T-helper 1 cell (primary cell): ENCODE results near the gene CTPS1.

Experiments
- DNase-seq, 5 donors: peaks; one replicate each; pipeline ENCODE4 v3.0.0-alpha.2; 2012 to 2020

Gene CTPS1

DNA sequence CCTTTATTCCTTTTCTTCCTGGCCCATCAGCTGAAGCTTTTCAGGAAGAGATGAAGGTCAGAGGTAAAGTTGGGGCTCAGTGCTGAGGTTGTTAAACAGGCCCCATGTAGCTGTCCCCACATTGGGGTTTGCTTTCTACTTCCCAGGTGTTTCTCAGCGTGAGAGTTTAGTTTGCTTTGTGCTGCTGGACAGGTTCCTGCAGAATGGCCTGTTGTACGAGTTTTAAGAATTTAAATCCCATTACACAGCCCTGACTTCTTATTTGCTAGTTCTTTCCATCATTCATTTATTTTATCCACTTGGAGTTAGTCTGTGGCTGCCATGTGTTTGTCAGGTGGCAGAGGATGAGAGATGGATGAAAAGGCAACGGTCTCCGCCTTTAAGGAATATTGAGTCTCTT, 19.2 kb downstream of the CTPS1 start:
- DNase-seq, result no peak

DNA sequence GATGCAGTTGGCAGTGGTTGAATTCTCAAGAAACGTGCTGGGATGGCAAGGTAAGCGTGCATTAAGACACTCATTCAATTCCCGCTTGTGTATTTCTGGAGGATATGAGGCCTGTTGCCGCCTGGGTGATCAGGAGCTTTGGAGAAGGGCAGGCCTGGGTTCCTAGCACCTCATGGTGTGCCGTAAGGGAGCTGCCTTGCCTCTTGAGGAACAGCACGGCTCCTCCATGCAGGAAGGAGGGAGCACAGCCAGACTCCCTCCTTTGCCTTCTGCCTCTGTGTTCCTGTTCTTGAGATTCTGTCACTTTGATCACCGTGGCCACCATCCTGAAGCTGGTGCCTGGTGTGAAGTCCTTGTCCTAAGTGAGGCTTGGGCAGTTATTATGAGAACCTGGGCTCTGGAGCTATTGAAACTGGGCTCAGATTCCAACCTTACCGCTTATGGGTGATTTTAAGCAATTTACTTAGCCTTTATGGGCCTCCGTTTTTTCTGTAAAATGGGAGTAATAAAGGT, 23.7 kb downstream of the CTPS1 start:
- no peak for DNase-seq

DNA sequence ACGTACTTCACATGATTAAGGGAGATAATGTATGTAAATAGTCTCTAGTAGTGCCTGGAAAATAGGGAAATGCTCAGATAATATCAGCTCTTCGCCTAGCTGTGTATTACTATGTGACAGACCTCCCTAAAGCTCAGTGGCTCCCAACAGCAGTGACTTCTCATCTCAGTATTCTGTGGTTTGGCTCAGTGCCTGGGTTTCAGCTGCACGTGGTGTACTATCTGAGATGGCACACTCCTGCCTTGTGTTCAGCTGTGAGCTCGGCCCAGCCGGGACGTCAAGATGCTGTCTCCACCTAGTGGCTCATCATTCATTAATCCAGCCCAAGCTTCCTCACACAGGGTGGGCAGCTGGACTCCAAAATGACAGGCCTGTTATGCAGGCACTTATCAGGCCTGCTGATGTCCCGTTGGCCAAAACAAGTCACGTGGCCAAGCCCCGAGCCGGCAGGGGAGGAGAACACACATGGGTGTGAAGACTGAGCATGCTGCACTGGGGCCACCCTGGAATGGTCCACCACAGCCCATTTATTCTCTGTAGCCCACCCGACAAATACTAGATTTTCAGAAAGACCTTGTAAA, 24.2 kb downstream of the CTPS1 start:
- DNase-seq, result peak; percentile 49 to 86 (median 72)

DNA sequence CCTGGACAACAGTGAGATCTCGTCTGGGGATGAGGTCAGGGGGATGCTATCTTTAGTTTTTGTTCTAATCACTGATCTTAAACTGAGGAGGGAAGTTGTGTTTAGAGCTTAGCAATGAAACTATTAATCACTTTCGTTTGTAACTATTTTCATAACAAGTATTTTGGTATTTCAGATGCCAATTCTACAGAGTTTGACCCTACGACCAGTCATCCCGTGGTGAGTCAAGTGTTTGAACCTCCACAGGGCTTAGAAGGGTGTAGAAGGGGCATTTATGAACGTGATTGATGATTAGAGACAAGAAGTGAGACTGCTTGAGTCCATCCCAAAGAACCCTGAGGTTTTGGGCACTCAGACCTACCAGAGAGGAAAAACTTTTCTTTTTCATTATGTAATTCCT, 26.4 kb downstream of the CTPS1 start:
- DNase-seq, result no peak

DNA sequence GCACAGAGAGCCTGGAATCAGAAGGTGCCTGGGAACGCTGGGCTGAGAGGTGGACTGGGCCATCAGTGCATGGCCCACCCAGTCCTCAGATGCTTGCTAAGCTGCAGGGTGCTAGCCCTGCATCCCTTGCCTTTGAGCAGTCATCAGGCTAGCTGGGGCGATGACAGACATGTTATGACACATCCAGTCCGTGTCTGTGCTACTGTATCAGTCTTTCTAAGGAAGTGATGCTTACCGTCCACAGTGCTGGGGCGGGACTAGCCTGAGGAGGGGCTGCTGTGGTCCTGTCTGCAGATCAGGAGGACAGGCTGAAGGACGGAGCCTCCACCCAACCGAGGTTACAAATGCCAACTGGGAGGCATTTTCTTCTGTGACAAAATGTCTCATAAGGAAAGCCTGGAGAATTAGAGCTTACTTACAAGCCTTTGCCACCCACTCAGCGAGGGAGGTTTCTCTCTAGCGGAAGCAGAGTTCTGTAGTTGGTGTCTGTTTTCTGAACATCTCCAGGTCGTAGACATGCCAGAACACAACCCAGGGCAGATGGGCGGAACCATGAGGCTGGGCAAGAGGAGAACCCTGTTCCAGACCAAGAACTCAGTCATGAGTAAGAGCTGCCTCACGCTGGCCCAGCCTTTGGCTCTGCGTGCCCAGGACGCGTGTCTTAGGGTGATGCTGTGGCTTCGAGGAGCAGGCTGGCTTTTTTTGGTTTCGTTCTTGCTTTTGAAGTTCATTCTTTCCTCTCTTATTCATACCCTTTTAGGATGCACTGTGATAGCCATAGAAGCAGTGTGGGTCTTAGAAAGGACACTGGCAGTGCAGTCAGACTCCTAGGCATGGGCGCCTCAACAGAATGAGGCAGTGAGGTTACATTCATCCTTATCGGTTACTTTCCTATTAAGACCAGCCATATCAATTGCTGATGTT, 27.7 kb downstream of the CTPS1 start:
- DNase-seq, result no peak

DNA sequence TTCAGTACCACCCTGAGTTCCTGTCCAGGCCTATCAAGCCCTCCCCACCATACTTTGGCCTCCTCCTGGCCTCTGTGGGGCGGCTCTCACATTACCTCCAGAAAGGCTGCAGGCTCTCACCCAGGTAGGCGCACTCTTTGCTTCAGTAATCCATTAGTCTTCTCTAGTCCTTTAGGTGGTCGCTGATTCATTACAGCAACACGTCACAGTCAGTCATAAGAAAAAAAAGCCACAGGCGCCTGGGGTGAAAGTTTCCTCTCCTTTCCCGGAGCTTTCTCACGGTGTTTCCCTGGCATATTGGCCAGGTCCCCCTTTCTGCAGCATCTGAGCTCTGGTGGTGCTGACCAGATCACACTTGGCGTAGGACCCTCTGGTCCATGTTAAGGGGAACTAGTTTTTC, 30.0 kb downstream of the CTPS1 start:
- DNase-seq, result no peak

DNA sequence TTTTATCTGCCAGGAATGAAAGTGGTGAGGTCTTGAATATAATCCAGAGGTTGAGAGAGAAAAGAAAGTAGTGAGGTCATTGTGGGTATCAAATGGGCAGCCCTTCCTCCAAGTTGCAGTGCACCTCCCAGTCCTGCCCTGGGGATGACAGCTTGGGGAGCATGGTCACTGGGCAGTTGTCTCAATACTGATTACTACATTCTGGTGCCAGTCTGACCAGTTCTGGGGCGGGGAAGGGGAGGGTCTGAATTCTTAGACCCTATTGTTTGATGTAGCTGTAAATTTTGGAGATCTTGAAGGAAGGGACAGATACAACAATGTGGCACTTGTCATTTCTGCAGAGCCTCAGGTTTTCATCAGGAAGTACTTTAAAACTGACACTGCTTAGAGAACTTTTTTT, 30.8 kb downstream of the CTPS1 start:
- DNase-seq, result no peak

DNA sequence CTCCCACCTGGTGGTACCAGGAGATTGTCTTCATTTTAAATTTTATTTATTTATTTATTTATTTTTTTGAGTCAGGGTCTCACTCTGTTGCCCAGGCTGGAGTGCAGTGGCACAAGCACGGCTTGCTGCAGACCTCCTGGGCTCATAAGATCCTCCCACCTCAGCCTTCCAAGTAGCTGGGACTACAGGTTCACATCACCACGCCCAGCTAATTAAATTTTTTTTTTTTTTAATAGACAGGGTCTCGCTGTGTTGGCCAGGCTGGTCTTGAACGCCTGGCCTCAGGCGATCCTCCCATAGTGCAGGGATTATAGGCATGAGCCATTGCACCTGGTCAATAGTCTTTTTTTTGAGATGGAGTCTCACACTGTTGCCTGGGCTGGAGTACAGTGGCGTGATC, 33.5 kb downstream of the CTPS1 start:
- DNase-seq, result no peak

DNA sequence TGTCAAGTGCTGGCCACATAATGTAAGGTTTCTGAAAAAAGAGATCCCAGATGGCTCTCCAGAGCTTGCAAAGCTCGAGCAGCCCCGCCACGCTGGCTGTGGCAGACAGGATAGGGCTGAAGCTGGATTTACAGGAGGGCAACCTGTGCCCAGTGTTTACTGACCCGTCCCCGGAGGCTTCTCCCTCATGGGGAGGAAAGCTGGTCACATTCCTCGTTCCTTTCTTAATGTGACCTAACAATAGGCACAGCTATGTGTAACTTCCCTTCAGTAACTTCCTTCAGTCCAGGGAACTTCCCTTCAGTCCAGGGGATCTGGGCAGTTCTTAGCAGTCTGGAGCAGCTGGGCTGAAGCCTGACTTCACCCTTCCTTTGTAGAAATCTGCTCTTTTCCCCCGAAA, 34.3 kb downstream of the CTPS1 start:
- no peak for DNase-seq

DNA sequence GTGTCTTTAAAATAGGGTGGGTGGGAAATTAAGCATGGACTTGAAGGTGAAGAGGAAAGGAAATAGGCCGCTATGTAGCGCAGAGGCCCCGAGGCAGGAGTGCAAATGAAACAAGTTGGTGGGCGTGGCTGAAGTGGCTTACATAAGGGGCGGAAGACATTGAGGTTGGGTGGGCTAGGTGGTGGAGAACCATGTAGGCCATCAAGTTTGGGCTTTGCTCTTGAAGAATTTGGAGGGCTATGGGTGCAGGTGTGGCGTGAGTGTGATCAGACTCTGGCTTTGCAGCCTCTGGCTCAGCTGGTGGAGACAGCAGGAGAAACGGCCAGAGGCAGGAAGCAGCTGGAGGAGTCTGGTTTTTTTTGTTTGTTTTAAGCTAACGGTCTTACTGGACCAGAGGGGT, 35.4 kb downstream of the CTPS1 start:
- no peak for DNase-seq

DNA sequence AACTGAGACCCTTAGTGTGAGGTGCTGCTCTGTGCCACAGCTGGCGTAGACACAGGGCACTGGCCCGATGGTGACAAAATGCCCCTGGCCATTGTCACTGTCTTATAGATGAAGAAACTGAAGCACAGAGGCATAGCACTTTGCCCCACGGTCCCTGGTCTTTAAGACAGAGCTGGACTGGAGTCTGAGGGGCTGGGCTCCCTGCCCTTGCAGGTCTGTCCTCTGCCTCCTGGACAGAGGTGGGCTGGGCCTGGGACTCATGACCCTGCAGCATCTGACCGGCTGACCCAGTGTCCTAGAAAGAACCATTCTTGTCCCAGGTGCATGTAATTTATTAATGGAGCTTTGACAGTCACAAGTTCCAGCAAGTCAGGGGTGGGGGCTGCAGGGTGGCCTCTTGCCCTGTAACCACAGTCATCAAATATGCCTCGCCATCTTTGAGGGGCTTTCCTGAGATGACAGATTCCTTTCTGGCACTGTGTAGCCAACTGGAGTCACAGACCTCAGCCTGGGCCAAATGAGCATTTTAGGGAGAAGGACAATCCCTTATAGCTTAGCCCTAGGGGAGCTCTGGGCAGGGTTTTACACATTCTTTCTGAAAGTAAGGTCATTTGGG, 35.9 kb downstream of the CTPS1 start:
- DNase-seq, result no peak

DNA sequence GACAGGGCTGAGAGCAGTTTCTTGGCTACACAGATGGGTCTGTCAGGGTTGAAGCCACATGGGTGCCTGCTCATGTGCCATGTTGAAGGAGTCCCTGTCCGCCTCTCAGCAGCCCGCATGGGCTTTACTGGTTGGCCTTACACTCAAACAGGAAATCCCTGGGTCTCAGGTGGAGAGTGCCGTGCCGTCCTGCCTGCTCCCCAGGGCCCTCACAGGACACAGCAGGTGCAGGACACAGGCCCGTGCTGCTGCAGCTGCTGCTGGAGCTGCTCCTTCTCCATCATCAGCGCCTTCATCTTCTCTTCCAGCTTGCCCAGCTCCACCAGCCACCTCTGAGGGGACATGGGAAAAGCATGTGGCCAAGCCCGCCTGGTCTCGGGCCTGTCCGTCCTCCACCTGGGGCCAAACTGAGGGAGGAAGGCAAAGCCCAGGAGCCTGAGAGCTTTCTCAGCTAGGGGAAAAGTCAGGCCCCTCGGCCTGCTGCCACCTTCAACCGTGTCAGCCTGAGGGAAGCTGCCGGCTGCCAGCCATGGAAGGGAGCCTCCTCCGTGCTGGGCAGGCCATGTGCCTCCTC, 36.5 kb downstream of the CTPS1 start:
- no peak for DNase-seq

DNA sequence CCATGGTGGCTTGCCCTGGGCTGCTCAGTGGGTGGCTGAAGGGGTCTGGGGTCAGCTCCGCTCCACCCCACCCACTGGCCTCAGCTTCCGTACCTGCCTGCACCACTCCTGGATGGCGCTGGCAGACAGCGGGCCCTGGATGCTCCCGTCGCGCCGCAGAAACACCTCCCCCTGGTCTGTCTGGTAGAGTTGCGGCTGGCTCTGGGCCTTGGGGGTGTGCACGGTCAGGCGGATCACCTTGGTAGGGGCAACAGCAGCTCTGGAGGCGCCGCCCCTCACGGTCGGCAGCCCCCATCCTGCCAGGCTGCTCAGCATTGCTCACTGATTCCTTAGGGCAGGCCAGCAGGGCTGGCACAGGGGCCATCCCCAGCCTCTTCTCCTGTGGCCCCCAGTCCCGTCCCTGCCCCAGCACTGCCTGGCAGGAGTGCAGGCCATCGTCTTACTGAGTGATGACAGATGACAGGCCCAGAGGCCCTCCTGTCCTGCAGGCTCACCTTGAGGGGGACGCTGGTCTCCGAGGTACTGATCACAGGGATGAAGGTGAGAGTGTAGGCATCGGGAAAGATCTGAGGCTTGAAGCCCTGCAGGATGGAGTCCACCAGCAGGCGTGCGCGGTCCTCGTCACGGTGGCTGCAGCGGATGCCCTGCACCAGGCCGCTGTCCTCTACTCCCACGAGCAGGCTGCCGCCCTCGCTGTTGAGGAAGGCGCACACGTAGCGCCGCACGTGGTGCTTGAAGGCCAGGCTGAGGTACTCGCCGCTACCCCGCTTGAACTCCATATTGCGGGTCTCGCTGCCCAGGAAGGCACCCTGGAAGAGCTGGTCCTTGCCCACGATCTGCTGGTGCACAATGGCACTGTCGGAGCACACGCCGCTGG, 37.9 kb downstream of the CTPS1 start:
- DNase-seq, result no peak

DNA sequence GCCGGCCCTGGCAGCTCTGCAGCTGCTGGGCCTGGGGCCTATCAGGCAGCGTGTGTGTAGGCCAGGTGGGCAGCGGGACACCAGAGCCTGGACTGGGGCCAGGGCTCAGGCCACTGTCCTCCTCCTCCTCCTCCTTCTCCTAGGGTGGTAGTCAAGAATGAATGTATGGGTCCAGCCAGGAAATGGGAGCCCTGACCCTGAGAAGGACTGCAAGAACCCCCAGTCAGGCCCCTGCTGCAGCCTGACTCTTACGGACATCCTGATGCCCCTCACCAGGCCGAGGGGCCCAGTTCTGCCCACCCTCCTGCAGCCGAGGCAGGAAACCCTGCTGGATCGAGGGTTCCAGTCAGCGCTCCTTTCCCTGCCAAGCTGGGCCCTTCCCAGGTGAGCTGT, 38.5 kb downstream of the CTPS1 start:
- DNase-seq, result no peak

DNA sequence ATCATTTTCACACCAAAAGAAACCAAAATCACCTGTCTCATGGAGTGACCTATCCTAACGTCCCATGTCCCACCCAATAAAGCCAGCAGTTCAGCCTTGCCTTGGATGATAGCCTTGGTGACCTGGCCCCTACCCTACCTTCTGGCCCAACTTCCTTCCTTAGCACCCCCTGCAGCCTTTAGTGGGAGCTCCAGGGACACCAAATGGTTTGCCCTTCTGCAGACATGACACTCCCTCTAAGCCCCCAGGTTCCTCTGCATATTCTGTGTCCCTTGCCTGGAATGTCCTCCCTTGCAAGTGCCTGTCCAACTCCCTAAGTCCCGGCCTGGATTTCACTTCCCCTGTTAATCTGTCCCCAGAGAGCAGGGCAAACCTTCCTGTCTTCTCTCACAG, 39.9 kb downstream of the CTPS1 start:
- no peak for DNase-seq

DNA sequence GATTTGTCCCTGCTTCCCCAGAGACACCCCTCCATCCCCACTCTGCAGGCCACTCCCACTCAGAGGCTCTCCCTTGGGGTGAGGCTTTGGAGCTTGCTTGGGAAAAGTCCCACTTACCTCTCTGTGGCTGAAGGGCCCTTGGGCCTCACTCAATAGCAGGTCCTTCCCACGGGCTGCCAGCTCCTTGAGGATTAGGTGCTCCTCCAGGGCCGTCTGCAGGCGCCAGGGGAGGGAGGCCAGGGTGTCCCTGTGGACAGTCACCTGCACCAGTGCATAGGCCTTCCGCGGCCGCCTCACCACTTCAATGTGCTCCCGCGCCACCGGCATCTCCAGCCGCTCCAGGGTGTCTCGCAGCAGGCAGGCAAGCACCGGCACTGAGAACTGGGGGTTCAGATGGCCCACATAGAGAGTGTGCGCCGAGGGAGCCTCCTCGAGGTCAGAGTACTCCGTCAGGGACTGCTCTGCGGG, 40.6 kb downstream of the CTPS1 start:
- no peak for DNase-seq

DNA sequence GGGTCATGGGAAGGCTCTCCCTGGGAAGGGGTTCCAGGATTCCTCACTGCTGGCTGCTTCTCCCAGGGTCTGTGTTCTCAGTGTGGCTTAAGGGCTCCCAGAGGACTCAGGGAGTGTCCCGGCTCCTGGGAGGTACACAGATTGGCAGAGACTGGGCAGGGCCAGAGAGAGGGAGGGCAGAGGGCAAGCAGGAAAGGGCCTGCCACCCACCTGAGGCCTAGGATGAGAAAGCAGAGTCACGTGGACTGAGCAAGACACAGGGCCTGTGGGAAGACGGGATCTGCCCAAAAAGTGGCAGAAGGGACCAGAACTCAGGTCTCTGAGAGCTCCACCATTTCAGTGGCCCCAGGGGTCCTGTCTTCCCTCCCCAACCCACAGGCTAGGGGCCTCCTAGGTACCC, 41.2 kb downstream of the CTPS1 start:
- DNase-seq, result no peak

DNA sequence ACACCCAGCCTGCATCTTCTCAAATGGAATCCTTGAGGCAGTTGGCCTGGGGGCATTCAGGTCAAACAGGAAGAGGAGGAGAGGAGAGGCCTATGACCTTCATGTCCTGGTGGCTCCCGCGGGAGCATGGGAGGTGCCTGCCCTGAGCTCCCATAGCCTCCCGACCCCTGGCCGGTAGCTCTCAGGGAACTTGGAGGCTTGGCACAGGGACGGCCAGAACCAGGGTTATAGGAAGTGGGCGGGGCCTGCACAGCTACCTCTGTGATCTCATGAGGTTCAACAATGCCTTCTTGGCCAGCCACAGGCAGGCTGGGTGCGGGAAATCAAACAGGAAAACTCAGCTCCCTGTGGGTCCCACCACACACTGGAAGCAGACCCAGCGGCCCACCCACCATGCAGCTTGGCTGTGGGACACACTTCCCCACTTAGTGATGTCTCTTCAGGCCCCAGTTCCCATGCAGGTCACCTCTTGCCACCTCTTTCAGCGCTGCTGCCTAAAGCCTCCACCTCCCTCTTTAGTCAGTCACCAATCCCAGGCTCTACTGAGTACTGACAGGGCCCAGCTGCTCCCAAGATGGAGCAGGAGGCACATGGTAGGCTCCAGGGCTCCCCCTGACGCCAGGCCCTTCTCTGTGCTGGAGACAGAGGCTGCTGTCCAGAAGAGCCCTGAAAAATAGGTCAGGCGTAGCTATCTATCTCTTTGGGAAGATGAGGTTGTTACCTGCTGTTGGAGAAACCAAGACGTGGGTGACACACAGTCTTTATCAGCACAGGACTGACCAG, 42.2 kb downstream of the CTPS1 start, which contains the start of gene SLFNL1:
TSS of gene SLFNL1 (minus strand) at position 200 of the 783 bp plus-strand sequence. CDS start 1,065 bp downstream, outside the sequence.
- no peak for DNase-seq

DNA sequence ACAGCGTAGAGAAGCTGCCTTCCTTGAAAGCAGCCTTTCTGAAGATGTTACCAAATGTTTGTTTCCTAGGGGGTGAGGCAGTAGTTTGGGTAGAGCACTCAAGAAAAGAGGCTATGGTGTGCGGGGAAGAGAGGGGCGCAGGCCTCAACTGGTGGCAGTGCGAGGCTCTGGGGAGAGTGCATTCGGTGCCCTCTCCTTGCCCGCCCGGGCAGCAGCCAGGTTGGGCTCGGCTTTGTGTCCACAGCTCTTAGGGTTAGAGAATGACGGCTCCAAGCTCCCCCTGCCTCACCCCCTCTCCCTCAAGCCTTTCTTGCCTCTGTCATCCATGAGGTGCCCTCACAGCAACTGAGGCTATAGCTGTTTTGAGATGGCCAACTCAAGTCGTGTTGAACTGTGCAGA, 42.9 kb downstream of the CTPS1 start:
- no peak for DNase-seq

DNA sequence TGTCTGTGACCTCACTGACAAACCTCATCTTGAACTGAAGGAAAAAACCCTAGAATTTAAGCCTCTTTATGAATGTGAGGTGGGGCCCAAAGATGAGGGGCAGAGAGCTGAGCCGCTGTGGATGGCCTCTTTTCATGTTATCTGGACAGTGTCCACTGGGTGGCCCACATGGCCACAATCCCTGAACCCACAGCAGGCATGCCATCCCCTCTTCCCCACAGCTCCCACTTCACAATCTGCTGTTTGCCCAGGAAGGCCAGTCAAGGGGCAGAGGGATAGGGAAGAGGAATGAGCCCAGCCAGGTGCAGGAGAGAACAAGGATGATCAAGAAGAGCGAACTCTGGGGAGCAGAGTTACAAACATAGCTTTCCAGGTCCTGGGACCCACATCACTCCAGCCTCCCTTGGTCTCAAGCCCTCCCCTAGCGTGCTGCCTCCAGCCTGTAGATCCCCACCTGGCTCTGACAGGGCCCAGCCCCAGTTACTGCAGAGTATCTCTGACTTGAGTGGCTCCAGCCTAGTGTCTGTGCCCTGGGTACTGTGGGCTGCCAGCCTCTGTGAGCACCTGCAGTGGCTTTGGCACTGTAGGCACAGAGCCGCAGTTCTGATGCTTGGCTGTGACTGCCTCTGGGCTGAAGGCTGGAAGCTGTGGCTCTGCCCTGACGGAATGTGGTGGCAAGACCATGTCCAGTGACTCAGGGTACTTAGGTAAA, 43.9 kb downstream of the CTPS1 start:
- no peak for DNase-seq

DNA sequence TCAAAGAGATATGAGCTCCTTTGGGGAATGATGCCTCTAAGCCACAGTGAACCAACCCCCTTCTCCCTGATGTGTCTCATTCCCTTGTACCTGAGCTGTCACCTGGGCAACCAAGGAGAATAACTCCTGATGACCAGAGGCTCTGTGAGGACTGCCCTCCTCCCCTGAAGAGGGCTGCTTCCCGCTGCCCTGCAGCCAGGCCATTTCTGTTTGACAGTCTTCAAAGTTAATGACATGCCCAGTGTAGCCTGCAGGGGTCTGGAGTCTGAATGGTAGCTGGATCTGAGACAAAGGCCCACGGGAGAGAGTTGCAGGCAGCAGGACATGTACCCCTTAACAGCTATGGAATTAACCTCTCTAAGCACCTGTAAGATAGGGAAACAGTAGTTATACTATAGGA, 45.5 kb downstream of the CTPS1 start:
- no peak for DNase-seq
